ENCODE measurements around the gene TCEAL4.
"Not testable (repeated sequence)": the region's sequence is repeated elsewhere in the genome, so short reads cannot be mapped to it uniquely, and the experiment has no call there.

Gene TCEAL4

GRCh38 chrX:103595202-103595601 lies 9.9 kb downstream of the TCEAL4 start:
- not testable (repeated sequence) for DNase-seq

- peak in 1 of 2 donors; percentile 0 for DNase-seq
Observed at GRCh38 chrX:103607364-103608305, 22.3 kb downstream of the TCEAL4 start, which contains the start of gene TCEAL3. TSS of gene TCEAL3 (plus strand) at chrX:103607963. CDS start at chrX:103609065, 1,102 bp downstream.

- peak in 1 of 2 donors; percentile 6 for DNase-seq
Observed at GRCh38 chrX:103608306-103608963, 23.1 kb downstream of the TCEAL4 start.

GRCh38 chrX:103610282-103610681 lies 25.0 kb downstream of the TCEAL4 start:
- DNase-seq, result no peak

GRCh38 chrX:103613362-103613890 lies 28.1 kb downstream of the TCEAL4 start:
- no peak for DNase-seq

- DNase-seq, result no peak
Observed at GRCh38 chrX:103614999-103615398, 29.7 kb downstream of the TCEAL4 start.

- no peak for DNase-seq
Observed at GRCh38 chrX:103615781-103616371, 30.6 kb downstream of the TCEAL4 start.

- DNase-seq, result no peak
Observed at GRCh38 chrX:103616676-103617186, 31.4 kb downstream of the TCEAL4 start.

- no peak for DNase-seq
Observed at GRCh38 chrX:103624111-103624510, 38.8 kb downstream of the TCEAL4 start.

- DNase-seq, result peak in 1 of 2 donors; percentile 49
Observed at GRCh38 chrX:103626855-103627254, 41.5 kb downstream of the TCEAL4 start.

GRCh38 chrX:103628386-103629317 lies 43.3 kb downstream of the TCEAL4 start, which contains the start of gene TCEAL1:
TSS of gene TCEAL1 (plus strand) at chrX:103628975. CDS start at chrX:103629917, 942 bp downstream.
- DNase-seq, result peak; percentile 15 to 29

GRCh38 chrX:103629318-103630170 lies 44.2 kb downstream of the TCEAL4 start:
- peak in 1 of 2 donors; percentile 27 for DNase-seq

GRCh38 chrX:103630171-103630511 lies 44.8 kb downstream of the TCEAL4 start:
- no peak for DNase-seq

GRCh38 chrX:103631145-103631544 lies 45.8 kb downstream of the TCEAL4 start:
- DNase-seq, result no peak

GRCh38 chrX:103635436-103635835 lies 50.1 kb downstream of the TCEAL4 start:
- DNase-seq, result no peak
